SH-SY5Y (cell line): ENCODE measurements around the gene MLF2.

Experiments used
- GATA2 ChIP-seq: IDR thresholded peaks from 2 replicates; pipeline ENCODE4 v1.6.1; 2011; ENCODE audit warnings: mild to moderate bottlenecking, low read depth, low read length
- GATA3 ChIP-seq: IDR thresholded peaks from 2 replicates; pipeline ENCODE4 v1.6.1; 2011; ENCODE audit warnings: low read depth, mild to moderate bottlenecking, low read length, moderate library complexity

Gene MLF2

GRCh38 chr12:6783828-6784227 lies 30.9 kb upstream of the MLF2 start:
- TF ChIP-seq GATA3: no peak
- TF ChIP-seq GATA2: no peak

GRCh38 chr12:6782850-6783566 lies 30.1 kb upstream of the MLF2 start:
- TF ChIP-seq GATA2 (no peak), GATA3 (no peak)

DNA sequence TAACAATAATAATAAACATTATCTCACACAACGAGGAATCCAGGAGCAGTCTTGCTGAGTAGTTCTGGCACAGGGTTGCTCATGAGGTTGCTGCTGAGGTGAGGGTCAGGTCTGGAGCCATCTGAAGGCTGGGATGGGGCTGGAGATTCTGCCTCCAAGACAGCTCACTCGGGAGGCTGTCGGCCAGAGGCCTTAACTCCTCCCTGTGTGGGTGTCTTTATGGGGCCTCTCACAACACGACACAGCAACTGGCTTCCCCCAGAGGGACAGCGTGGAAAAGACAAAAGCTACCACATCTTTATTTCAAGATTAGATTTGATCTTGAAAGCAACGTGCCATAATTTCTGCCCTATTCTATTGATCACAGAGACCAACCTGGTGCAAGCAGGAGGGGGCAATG lies 29.2 kb upstream of the MLF2 start:
- no peak for TF ChIP-seq GATA2
- no peak for TF ChIP-seq GATA3

GRCh38 chr12:6780573-6780972 lies 27.6 kb upstream of the MLF2 start:
- TF ChIP-seq GATA2 (no peak), GATA3 (no peak)

DNA sequence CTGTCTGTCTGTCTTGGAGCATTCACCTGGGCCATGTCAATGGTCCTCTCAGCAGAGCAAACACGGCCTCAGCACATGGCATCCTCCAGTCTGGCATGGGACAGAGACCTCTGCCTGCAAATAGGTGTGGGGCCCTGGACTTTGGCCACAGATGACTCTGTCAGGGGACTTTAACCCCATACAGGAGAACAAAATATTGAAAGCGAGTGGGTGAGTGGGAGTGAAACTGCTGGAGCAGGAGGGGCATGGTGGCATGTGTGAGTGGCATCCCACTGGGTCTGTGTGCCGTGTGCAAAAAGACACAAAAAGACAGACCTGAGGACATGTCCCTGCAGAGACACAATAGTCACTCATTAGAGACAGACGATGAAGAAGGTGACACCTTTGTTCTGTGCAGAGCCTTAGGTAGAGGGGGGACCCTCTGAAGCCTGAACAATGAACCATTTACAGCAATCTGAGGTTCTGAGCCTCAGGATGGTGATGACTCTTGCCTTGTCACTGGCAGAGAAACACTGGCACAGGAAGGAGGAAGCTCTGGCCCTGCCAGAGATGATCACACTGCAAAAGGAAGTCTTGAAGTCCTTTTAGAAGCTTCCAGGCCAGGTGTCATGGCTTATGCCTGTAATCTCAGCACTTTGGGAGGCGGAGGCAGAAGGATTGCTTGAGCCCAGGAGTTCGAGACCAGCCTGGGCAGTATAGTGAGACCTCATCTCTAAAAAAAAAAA lies 26.9 kb upstream of the MLF2 start:
- no peak for TF ChIP-seq GATA2

GRCh38 chr12:6778574-6779550 lies 25.9 kb upstream of the MLF2 start:
- no peak for TF ChIP-seq GATA2
- TF ChIP-seq GATA3: no peak

GRCh38 chr12:6778217-6778573 lies 25.3 kb upstream of the MLF2 start:
- no peak for TF ChIP-seq GATA3
- TF ChIP-seq GATA2: no peak

GRCh38 chr12:6777386-6777785 lies 24.4 kb upstream of the MLF2 start:
- no peak for TF ChIP-seq GATA2
- TF ChIP-seq GATA3: no peak

DNA sequence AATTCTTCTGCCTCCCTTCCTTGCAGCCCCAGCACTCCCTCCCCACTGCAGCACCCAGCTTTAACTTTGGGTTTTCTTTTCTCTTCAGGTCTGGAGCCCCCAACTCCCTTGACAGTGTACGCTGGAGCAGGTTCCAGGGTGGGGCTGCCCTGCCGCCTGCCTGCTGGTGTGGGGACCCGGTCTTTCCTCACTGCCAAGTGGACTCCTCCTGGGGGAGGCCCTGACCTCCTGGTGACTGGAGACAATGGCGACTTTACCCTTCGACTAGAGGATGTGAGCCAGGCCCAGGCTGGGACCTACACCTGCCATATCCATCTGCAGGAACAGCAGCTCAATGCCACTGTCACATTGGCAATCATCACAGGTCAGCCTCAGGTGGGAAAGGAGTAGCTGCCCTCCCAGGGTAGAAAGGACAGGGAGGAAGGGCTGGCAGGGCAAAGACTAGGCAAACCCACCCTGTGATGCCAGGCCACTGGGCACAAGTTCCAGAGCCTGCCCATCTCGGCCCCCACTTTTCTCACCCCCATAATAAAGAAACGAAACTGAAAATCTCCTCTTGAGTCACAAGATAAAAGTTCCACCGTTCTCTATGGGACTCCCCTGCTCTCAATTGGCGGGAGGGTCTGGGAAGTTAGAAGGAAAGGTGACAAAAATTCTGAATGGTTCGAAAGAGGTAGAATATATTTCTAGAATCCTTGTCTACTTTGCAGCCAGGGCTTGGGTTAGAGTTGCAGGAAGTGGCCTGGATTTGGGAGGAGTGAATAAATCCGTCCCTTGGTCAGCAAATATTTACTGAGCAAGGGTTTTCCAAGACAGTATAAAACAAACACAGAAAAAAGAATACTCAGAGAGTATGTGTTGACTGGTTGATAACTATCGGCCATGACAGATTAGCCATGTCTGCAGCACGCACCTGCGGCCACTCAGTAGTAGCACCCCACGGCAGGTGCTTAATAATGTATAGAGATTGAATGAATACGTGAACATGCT lies 22.5 kb upstream of the MLF2 start:
- no peak for TF ChIP-seq GATA2
- no peak for TF ChIP-seq GATA3

- no peak for TF ChIP-seq GATA2
- no peak for TF ChIP-seq GATA3
Measured at GRCh38 chr12:6774499-6775062, 21.6 kb upstream of the MLF2 start.

GRCh38 chr12:6773590-6774351 lies 20.8 kb upstream of the MLF2 start:
- TF ChIP-seq GATA3: no peak
- TF ChIP-seq GATA2: no peak
